GM21786 (cell line): ENCODE measurements around the gene LCN10.
"Not testable (repeated sequence)": the region's sequence is repeated elsewhere in the genome, so short reads cannot be mapped to it uniquely, and the experiment has no call there.

Source experiments
- ATAC-seq: cut with Tn5 transposase; IDR thresholded peaks from one replicate; pipeline ENCODE4 v1.9.1; 2021; ENCODE audit not compliant: unreplicated experiment

The LCN10 gene

GRCh38 chr9:136721339-136722092 is 21.2 kb downstream of the LCN10 start:
- ATAC-seq: no peak

- ATAC-seq: no peak
These were observed 21.8 kb downstream of the LCN10 start for GRCh38 chr9:136720898-136721338.

GRCh38 chr9:136720251-136720897 is 22.4 kb downstream of the LCN10 start:
- ATAC-seq: no peak

- ATAC-seq: no peak
These were observed 23.4 kb downstream of the LCN10 start for GRCh38 chr9:136719195-136719880.

- no peak for ATAC-seq
These were observed 24.2 kb downstream of the LCN10 start for GRCh38 chr9:136718345-136719194.

GRCh38 chr9:136717399-136717798 is 25.3 kb downstream of the LCN10 start:
- ATAC-seq: no peak

- ATAC-seq: no peak
These were observed 27.9 kb downstream of the LCN10 start for GRCh38 chr9:136714893-136715274.

GRCh38 chr9:136714096-136714892 is 28.4 kb downstream of the LCN10 start:
- ATAC-seq: no peak

- no peak for ATAC-seq
These were observed 29.2 kb downstream of the LCN10 start for GRCh38 chr9:136713550-136713949.

GRCh38 chr9:136712690-136713544 is 29.8 kb downstream of the LCN10 start:
- ATAC-seq: no peak

GRCh38 chr9:136711751-136712689 is 30.7 kb downstream of the LCN10 start, which contains the start of gene DIPK1B:
Gene DIPK1B, plus strand, starts transcription at chr9:136712572. Its CDS starts 94 bp downstream, at chr9:136712666.
- ATAC-seq: no peak

GRCh38 chr9:136711219-136711648 is 31.5 kb downstream of the LCN10 start:
- ATAC-seq: not testable (repeated sequence)

GRCh38 chr9:136710543-136710942 is 32.2 kb downstream of the LCN10 start:
- ATAC-seq: no peak

GRCh38 chr9:136709454-136710109 is 33.2 kb downstream of the LCN10 start:
- no peak for ATAC-seq

GRCh38 chr9:136707849-136708517 is 34.8 kb downstream of the LCN10 start:
- no peak for ATAC-seq

GRCh38 chr9:136707011-136707410 is 35.7 kb downstream of the LCN10 start:
- no peak for ATAC-seq

- ATAC-seq: no peak
These were observed 37.2 kb downstream of the LCN10 start for GRCh38 chr9:136705564-136705963.
